ENCODE data around the gene CHTF18.
"Not testable (repeated sequence)": the region's sequence is repeated elsewhere in the genome, so short reads cannot be mapped to it uniquely, and the experiment has no call there.

Gene CHTF18

GRCh38 chr16:813916-814412 is 25.5 kb downstream of the CHTF18 start:
- no peak for DNase-seq

- no peak for DNase-seq
Measured at GRCh38 chr16:814974-815373, 26.6 kb downstream of the CHTF18 start.

GRCh38 chr16:815861-816260 is 27.4 kb downstream of the CHTF18 start:
- DNase-seq = no peak

GRCh38 chr16:817001-817906 is 28.8 kb downstream of the CHTF18 start:
- no peak for DNase-seq

- no peak for DNase-seq
Measured at GRCh38 chr16:818132-818531, 29.7 kb downstream of the CHTF18 start.

GRCh38 chr16:818592-818991 is 30.2 kb downstream of the CHTF18 start:
- no peak for DNase-seq

GRCh38 chr16:819336-820043 is 31.1 kb downstream of the CHTF18 start:
- no peak for DNase-seq

- not testable (repeated sequence) for DNase-seq
Measured at GRCh38 chr16:820044-820408, 31.6 kb downstream of the CHTF18 start.

- DNase-seq = no peak
Measured at GRCh38 chr16:820748-821147, 32.3 kb downstream of the CHTF18 start.

GRCh38 chr16:821751-822150 is 33.3 kb downstream of the CHTF18 start:
- DNase-seq = no peak

GRCh38 chr16:822174-822908 is 33.9 kb downstream of the CHTF18 start:
- no peak for DNase-seq

- DNase-seq = no peak
Measured at GRCh38 chr16:822909-823297, 34.5 kb downstream of the CHTF18 start.

- DNase-seq = no peak
Measured at GRCh38 chr16:824194-824593, 35.8 kb downstream of the CHTF18 start.

GRCh38 chr16:824601-825000 is 36.2 kb downstream of the CHTF18 start:
- no peak for DNase-seq

- DNase-seq = no peak
Measured at GRCh38 chr16:825341-826061, 37.1 kb downstream of the CHTF18 start.

GRCh38 chr16:827513-827912 is 39.1 kb downstream of the CHTF18 start:
- no peak for DNase-seq

GRCh38 chr16:828891-829290 is 40.5 kb downstream of the CHTF18 start:
- DNase-seq = no peak

GRCh38 chr16:830107-830870 is 41.9 kb downstream of the CHTF18 start:
- no peak for DNase-seq

GRCh38 chr16:830871-831570 is 42.6 kb downstream of the CHTF18 start:
- no peak for DNase-seq

GRCh38 chr16:831571-832413 is 43.4 kb downstream of the CHTF18 start:
- no peak for DNase-seq

Data from effector CD4-positive, alpha-beta T cell (primary cell).